ENCODE data around the gene CCDC116. TPM values are rescaled to one million over a fixed set of nuclear protein-coding genes. Genes with fewer than 3 reads are reported as not detected.
A peak's percentile ranks its signal among the peaks of the same experiment; 100 is the strongest.

Gene CCDC116
- total RNA-seq, 2 experiments from 2014 or later: 0.59 to 0.76 TPM

Small RNA genes within 50 kb of the gene (microRNA-seq; reads per million reads assigned to microRNA genes)
- gene MIR130B (4,270 reads per million, percentile 92 among the genes with 10 or more reads in this experiment), gene MIR301B (13.6 reads per million, percentile 36 among the genes with 10 or more reads in this experiment)

Other genes with a start within 250 kb of the CCDC116 start
- under 1 TPM; 0.05 to 0.09 TPM for gene RIMBP3B, start 249.0 kb upstream of the CCDC116 start, total RNA-seq
- 1 to 10 TPM; 4.2 to 4.4 TPM for gene HIC2, start 215.4 kb upstream of the CCDC116 start, total RNA-seq
- 1 to 10 TPM in 1 of 2 experiments, under 1 TPM in 1; 0.99 to 1.1 TPM for gene TMEM191C, start 165.4 kb upstream of the CCDC116 start, total RNA-seq
- gene RIMBP3C, start 81.3 kb upstream of the CCDC116 start, total RNA-seq: under 1 TPM; 0.14 to 0.18 TPM
- gene UBE2L3, start 65.0 kb upstream of the CCDC116 start, total RNA-seq: 10 to 100 TPM; 57.3 to 67.8 TPM
- 10 to 100 TPM; 43.7 to 44.3 TPM for gene YDJC, start 2.7 kb upstream of the CCDC116 start, total RNA-seq
- gene SDF2L1, start 9.5 kb downstream of the CCDC116 start, total RNA-seq: 10 to 100 TPM; 78.7 to 79.1 TPM
- 10 to 100 TPM; 55.7 to 61.2 TPM for gene PPIL2, start 33.3 kb downstream of the CCDC116 start, total RNA-seq
- gene YPEL1, start 103.0 kb downstream of the CCDC116 start, total RNA-seq: 10 to 100 TPM in 1 of 2 experiments, 1 to 10 TPM in 1; 7.2 to 21.6 TPM
- 100 to 1,000 TPM; 110 to 112 TPM for gene MAPK1, start 234.9 kb downstream of the CCDC116 start, total RNA-seq